Progenitor cell of endocrine pancreas (in vitro differentiated cells): ENCODE measurements around the gene SIPA1L3. TPM values are rescaled to one million over a fixed set of nuclear protein-coding genes. Genes with fewer than 3 reads are reported as not detected.

ENCODE experiments used
- DNase-seq: peaks from one replicate; pipeline ENCODE4 v3.0.0; 2021; ENCODE audit warnings: low spot score; ENCODE audit not compliant: unreplicated experiment
- H3K27ac Mint-ChIP-seq: 2 replicates; pipeline ENCODE4 v1.8.0; 2021; ENCODE audit warnings: mild to moderate bottlenecking, moderate library complexity, mixed read lengths
- H3K27me3 Mint-ChIP-seq: 2 replicates; pipeline ENCODE4 v1.8.0; 2021; ENCODE audit warnings: mixed read lengths
- H3K36me3 Mint-ChIP-seq: 2 replicates; pipeline ENCODE4 v1.8.0; 2022; ENCODE audit warnings: mixed read lengths; ENCODE audit not compliant: insufficient read depth
- H3K4me1 Mint-ChIP-seq: 2 replicates; pipeline ENCODE4 v1.8.0; 2021; ENCODE audit warnings: low read depth, mixed read lengths
- H3K4me3 Mint-ChIP-seq: 2 replicates; pipeline ENCODE4 v1.8.0; 2021; ENCODE audit warnings: low read depth, mild to moderate bottlenecking, moderate library complexity, mixed read lengths
- H3K9me3 Mint-ChIP-seq: 2 replicates; pipeline ENCODE4 v1.8.0; 2021; ENCODE audit warnings: low read depth, mixed read lengths
- CTCF ChIP-seq: fragments of 200-600 bp; sonication (generic); IDR thresholded peaks from one replicate; pipeline ENCODE4 v1.5.0; 2021; ENCODE audit warnings: antibody characterized with exemption, mild to moderate bottlenecking; ENCODE audit not compliant: unreplicated experiment
- total RNA-seq: library from RNA; stranded (reverse); gene quantifications from 2 replicates; pipeline ENCODE4 v1.2.1, GENCODE V29; 2021

SIPA1L3 gene
- total RNA-seq, 1 donor from 2014 or later, result 132 TPM

DNA sequence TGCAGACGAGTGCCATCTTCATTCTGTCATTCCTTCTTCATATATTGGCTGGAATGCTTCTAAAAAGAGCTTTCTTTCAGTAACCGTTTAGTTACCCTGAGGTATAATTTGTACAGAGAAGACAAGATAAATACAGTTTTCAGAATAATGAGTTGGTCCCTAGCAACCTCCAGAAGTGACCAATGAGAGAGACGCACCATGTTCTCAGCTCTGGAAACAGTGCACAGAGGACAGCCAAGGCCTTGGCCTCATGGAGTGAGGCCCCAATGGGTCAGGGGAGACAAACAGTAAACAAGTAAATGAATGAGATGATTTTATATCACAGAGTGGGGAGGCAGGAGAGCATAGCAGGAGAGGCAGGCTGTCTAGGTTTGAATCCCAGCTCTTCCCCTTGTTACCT lies 226.3 kb downstream of the SIPA1L3 start:
- no peak for TF ChIP-seq CTCF
- H3K36me3 Mint-ChIP-seq, result peaks cover 19% of the 10 kb centered on the region
- no peaks in the 10 kb centered on the region for H3K9me3 Mint-ChIP-seq
- no peak overlapping the region for H3K4me3 Mint-ChIP-seq
- H3K27me3 Mint-ChIP-seq, result no peaks in the 10 kb centered on the region
- H3K27ac Mint-ChIP-seq, result no peak overlapping the region
- no peaks in the 10 kb centered on the region for H3K4me1 Mint-ChIP-seq
- DNase-seq, result no peak

- Mint-ChIP-seq H3K9me3 (no peaks in the 10 kb centered on the region), H3K36me3 (peaks cover 26% of the 10 kb centered on the region), H3K4me1 (no peaks in the 10 kb centered on the region), H3K27me3 (no peaks in the 10 kb centered on the region), H3K4me3 (no peak overlapping the region), H3K27ac (peak overlapping the region; percentile 16)
- TF ChIP-seq CTCF, result peak; percentile 62
- DNase-seq, result no peak
These were observed 227.6 kb downstream of the SIPA1L3 start for GRCh38 chr19:38134540-38135149.

DNA sequence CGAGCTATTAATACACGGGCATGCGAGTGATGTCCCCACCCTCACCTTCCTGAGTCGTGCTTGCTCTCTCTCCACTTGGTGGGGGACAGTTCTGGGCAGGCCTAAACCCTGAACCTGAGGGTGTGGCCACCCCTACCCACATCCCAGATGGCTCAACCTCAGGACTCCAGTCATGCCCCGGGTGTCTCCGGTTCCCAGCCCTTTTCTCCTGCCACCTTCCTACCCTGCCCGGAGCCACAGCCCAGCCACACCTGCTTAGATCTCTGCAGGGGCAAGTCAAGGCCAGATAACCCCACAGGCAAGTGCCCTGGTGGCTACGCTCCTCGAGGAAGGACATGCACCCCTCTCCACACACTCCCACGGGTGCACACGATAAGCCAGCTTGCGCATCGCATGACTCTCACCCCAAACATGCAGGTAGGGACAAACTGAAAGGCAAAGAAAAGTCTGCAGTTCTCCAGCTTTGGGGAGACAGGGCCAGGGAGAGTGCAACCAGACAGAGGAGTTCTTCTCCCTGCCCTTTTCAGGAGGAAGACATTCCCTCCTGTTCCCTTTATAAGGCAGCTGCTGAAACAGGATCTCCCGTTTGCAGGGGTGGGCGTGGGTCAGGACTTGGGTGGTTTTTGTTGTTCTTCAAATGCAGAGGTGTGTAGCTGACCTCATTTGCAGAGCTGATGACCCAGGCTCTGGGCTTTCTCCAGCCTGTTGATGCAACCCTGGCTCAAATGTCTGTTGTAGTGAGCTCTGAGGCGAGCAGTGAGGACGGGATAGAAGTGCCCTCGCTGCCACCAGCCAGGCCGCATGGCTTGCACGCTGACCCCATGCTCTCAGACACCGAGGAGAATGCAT lies 228.4 kb downstream of the SIPA1L3 start:
- no peak for DNase-seq
- no peak overlapping the region for H3K27ac Mint-ChIP-seq
- H3K4me1 Mint-ChIP-seq, result no peaks in the 10 kb centered on the region
- no peaks in the 10 kb centered on the region for H3K9me3 Mint-ChIP-seq
- H3K27me3 Mint-ChIP-seq, result no peaks in the 10 kb centered on the region
- no peak overlapping the region for H3K4me3 Mint-ChIP-seq
- TF ChIP-seq CTCF, result no peak
- H3K36me3 Mint-ChIP-seq, result peaks cover 28% of the 10 kb centered on the region

DNA sequence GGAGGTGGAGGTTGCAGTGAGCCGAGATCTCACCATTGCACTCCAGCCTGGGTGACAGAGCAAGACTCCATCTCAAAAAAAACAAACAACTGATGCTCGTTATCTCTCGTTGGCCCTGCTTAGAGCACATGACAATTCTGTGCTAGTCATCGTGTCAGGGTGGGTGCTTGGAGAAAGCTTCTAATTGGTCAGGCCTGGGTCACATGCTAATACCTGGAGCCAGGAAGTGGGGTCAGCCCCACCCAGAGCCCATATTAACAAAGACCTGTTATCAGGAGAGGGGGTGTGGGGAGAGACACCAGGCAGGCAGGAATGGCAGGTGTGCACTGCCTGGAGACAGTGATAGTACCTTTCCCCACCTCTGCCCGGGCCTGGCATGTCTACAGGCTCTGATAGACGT lies 232.1 kb downstream of the SIPA1L3 start:
- Mint-ChIP-seq H3K27ac (peak overlapping the region; percentile 78), H3K4me3 (no peak overlapping the region), H3K36me3 (peaks cover 27% of the 10 kb centered on the region), H3K27me3 (no peaks in the 10 kb centered on the region), H3K4me1 (no peaks in the 10 kb centered on the region), H3K9me3 (no peaks in the 10 kb centered on the region)
- DNase-seq, result no peak
- no peak for TF ChIP-seq CTCF

- H3K4me3 Mint-ChIP-seq, result no peak overlapping the region
- TF ChIP-seq CTCF, result no peak
- no peaks in the 10 kb centered on the region for H3K27me3 Mint-ChIP-seq
- no peaks in the 10 kb centered on the region for H3K9me3 Mint-ChIP-seq
- H3K4me1 Mint-ChIP-seq, result no peaks in the 10 kb centered on the region
- H3K36me3 Mint-ChIP-seq, result peaks cover 31% of the 10 kb centered on the region
- no peak for DNase-seq
- no peak overlapping the region for H3K27ac Mint-ChIP-seq
These were observed 234.1 kb downstream of the SIPA1L3 start for GRCh38 chr19:38141108-38141507.
